ENCODE data around the gene ZMIZ1. TPM values are rescaled to one million over a fixed set of nuclear protein-coding genes. Genes with fewer than 3 reads are reported as not detected.

Gene ZMIZ1
- polyA plus RNA-seq, 6 donors from 2014 or later: 0.11 to 2.9 (median 1.5) TPM

- Mint-ChIP-seq H3K4me1 (peaks cover 46 to 61% (median 61%) of the 10 kb centered on the region in 3 donors), H3K27ac (peak overlapping the region in 3 of 6 donors; percentile 19 to 69 (median 29)), H3K27me3 (peaks cover 0 to 24% (median 21%) of the 10 kb centered on the region in 3 donors), H3K4me3 (peak overlapping the region in 5 of 8 donors; percentile 8 to 85 (median 70)), H3K36me3 (peaks cover 0 to 8% of the 10 kb centered on the region in 2 donors), H3K9me3 (no peaks in the 10 kb centered on the region)
- DNase-seq: no peak
- ATAC-seq (ENCODE audit: low read depth in 2 of 2): no peak
Measured at GRCh38 chr10:79145174-79145483, 76.4 kb downstream of the ZMIZ1 start.

DNA sequence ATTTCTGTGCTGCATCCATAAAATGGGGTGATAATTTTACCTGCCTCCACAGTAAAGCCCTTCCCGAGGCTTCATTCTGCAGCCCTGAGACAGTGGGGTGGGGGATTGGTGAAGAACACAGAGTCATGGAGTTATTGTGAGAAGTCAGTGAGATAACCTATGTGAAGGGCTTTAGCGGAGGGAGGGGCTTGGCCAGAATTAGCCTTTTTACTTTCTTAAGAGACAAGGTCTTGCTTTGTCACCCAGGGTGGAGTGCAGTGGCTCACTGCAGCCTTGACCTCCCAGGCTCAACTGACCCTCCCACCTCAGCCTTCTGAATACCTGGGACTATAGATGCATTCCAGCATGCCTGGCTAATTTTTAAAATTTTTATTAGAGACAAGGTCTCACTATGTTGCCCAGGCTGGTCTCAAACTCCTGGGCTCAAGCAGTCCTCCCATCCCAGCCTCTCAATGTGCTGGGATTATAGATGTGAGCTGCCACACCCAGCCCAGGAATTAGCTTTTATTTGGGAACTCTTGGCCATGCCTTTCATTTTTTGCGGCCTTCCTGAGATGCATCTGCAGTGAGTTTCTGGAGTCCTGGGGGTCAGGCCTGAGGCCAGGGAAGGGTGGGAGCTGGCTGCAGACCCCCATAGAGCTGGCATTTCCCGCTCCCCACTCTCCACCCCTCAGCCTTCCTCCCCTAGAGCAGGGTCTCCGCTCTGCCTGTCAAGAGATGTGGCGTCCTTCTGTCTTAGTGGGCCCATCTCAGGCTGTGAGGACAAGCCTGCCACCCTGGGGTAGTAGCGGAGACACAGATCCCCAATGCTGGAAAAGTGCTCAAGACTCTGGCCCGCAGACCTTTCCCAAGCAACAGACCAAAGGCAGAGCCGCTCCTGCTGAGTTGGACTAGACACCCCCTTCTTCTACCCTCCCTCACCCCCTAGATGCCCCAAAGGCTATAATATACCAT is 77.0 kb downstream of the ZMIZ1 start:
- peaks cover 0 to 17% (median 15%) of the 10 kb centered on the region in 3 donors for H3K27me3 Mint-ChIP-seq
- DNase-seq (no peak), ATAC-seq (ENCODE audit: low read depth in 2 of 2) (no peak)
- peak overlapping the region in 5 of 8 donors; percentile 16 to 85 (median 55) for H3K4me3 Mint-ChIP-seq
- peaks cover 47 to 62% (median 59%) of the 10 kb centered on the region in 3 donors for H3K4me1 Mint-ChIP-seq
- peaks cover 0 to 8% of the 10 kb centered on the region in 2 donors for H3K36me3 Mint-ChIP-seq
- no peaks in the 10 kb centered on the region for H3K9me3 Mint-ChIP-seq
- peak overlapping the region in 3 of 6 donors; percentile 19 to 57 (median 31) for H3K27ac Mint-ChIP-seq

GRCh38 chr10:79146611-79147130 is 77.9 kb downstream of the ZMIZ1 start:
- DNase-seq: no peak

GRCh38 chr10:79147306-79147705 is 78.5 kb downstream of the ZMIZ1 start:
- Mint-ChIP-seq H3K27ac (peak overlapping the region in 2 of 6 donors; percentile 70 to 72), H3K4me1 (peaks cover 40 to 64% (median 63%) of the 10 kb centered on the region in 3 donors), H3K27me3 (peaks cover 0 to 7% (median 6%) of the 10 kb centered on the region in 3 donors), H3K4me3 (peak overlapping the region in 3 of 8 donors; percentile 25 to 82 (median 59)), H3K36me3 (no peaks in the 10 kb centered on the region), H3K9me3 (no peaks in the 10 kb centered on the region)
- no peak for DNase-seq
- ATAC-seq (ENCODE audit: low read depth in 2 of 2): no peak

More at GRCh38 chr10:79146611-79147130, 77.9 kb downstream of the ZMIZ1 start:
- peaks cover 0 to 6% of the 10 kb centered on the region in 2 donors for H3K36me3 Mint-ChIP-seq
- H3K4me3 Mint-ChIP-seq: peak overlapping the region in 4 of 8 donors; percentile 16 to 55 (median 46)
- peaks cover 46 to 63% (median 61%) of the 10 kb centered on the region in 3 donors for H3K4me1 Mint-ChIP-seq
- peaks cover 0 to 13% (median 12%) of the 10 kb centered on the region in 3 donors for H3K27me3 Mint-ChIP-seq
- peak in 1 of 2 donors; percentile 27 for ATAC-seq (ENCODE audit: low read depth in 2 of 2)
- H3K9me3 Mint-ChIP-seq: no peaks in the 10 kb centered on the region
- H3K27ac Mint-ChIP-seq: peak overlapping the region in 2 of 6 donors; percentile 72 to 79

- Mint-ChIP-seq H3K36me3 (no peaks in the 10 kb centered on the region), H3K27ac (peak overlapping the region in 5 of 6 donors; percentile 9 to 88 (median 64)), H3K4me3 (peak overlapping the region in 5 of 8 donors; percentile 21 to 82 (median 59)), H3K4me1 (peaks cover 40 to 64% (median 63%) of the 10 kb centered on the region in 3 donors), H3K9me3 (no peaks in the 10 kb centered on the region), H3K27me3 (peaks cover 0 to 6% (median 4%) of the 10 kb centered on the region in 3 donors)
- ATAC-seq (ENCODE audit: low read depth in 2 of 2): peak in 1 of 2 donors; percentile 25
- no peak for DNase-seq
Measured at GRCh38 chr10:79147796-79148451, 79.2 kb downstream of the ZMIZ1 start.

DNA sequence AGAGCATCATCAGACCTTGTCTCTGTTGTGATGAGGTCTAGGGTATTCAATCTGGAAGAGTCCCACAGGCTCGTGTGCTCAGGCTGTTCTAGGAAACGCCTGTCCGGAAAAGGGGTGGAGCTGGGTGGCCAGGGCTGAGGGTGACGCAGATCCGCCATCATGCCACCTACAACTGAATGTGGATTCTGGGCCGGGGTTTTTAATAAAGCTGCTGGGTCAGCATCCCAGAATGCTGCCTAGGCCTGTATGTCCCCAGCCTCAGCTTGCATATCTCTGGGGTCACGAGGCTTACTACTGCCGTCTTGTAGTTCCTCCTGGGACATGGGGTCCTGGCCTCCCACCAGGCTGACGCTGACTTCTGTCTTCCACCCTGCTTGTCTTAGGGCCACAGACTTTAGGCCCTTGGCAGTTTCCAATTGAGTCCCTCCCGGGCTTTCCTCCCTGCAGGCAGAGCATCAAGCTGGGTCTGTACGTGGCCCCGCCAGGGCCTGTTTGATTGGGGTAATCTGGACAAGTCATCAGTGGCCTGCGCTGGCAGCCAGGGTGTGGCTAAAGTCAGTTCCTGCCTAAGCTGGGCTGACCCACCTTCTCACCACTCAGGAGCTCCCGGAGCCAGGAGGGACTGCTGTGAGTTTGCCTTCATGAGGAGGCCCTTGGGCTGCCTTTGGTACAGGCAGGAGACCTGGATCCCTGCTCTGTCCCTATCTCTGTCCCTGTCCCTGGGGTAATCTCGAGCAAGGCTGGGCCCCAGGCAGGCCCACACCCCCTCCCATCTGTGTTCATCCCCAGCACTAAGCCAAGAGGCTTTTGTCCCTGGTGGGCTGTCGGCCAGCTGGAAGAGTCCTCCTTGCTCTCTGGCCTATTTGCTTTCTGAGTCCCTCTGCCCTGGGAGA is 79.9 kb downstream of the ZMIZ1 start:
- H3K27ac Mint-ChIP-seq: peak overlapping the region in 5 of 6 donors; percentile 9 to 88 (median 38)

DNA sequence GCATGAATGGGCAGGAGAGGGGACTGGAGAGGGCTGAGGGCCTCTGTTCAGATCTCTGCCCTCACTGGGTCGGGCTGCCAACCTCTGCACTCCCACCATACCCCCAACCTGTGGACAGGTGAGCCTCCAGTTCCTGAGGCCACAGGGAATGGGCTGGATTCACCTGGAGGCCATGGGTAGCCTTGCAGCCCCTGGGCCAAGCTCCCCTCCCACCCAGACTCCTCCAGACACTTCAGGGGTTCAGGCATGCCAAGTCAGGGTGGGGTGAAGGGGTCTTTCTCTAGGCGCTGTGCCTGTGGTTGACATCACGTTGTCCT is 80.5 kb downstream of the ZMIZ1 start:
- no peaks in the 10 kb centered on the region for H3K36me3 Mint-ChIP-seq
- no peak for DNase-seq
- no peak for ATAC-seq (ENCODE audit: low read depth in 2 of 2)
- no peak overlapping the region for H3K27ac Mint-ChIP-seq
- H3K4me1 Mint-ChIP-seq: peaks cover 40 to 62% (median 61%) of the 10 kb centered on the region in 3 donors
- no peaks in the 10 kb centered on the region for H3K9me3 Mint-ChIP-seq
- peaks cover 0 to 4% (median 0%) of the 10 kb centered on the region in 3 donors for H3K27me3 Mint-ChIP-seq
- peak overlapping the region in 2 of 8 donors; percentile 36 to 73 for H3K4me3 Mint-ChIP-seq

More for the DNA sequence above, 79.9 kb downstream of the ZMIZ1 start:
- Mint-ChIP-seq H3K36me3 (no peaks in the 10 kb centered on the region), H3K9me3 (no peaks in the 10 kb centered on the region), H3K27me3 (peaks cover 0 to 4% (median 0%) of the 10 kb centered on the region in 3 donors), H3K4me3 (peak overlapping the region in 4 of 8 donors; percentile 29 to 82 (median 68)), H3K4me1 (peaks cover 40 to 64% (median 63%) of the 10 kb centered on the region in 3 donors)
- ATAC-seq (ENCODE audit: low read depth in 2 of 2) (peak in 1 of 2 donors; percentile 15), DNase-seq (no peak)

GRCh38 chr10:79149662-79150443 is 81.1 kb downstream of the ZMIZ1 start:
- DNase-seq: no peak
- H3K27ac Mint-ChIP-seq: peak overlapping the region in 2 of 6 donors; percentile 66 to 82
- H3K4me3 Mint-ChIP-seq: peak overlapping the region in 4 of 8 donors; percentile 49 to 83 (median 66)
- no peaks in the 10 kb centered on the region for H3K9me3 Mint-ChIP-seq
- peaks cover 37 to 56% (median 56%) of the 10 kb centered on the region in 3 donors for H3K4me1 Mint-ChIP-seq
- H3K27me3 Mint-ChIP-seq: peaks cover 0 to 4% (median 0%) of the 10 kb centered on the region in 3 donors
- ATAC-seq (ENCODE audit: low read depth in 2 of 2): peak; percentile 44 to 63
- H3K36me3 Mint-ChIP-seq: no peaks in the 10 kb centered on the region

DNA sequence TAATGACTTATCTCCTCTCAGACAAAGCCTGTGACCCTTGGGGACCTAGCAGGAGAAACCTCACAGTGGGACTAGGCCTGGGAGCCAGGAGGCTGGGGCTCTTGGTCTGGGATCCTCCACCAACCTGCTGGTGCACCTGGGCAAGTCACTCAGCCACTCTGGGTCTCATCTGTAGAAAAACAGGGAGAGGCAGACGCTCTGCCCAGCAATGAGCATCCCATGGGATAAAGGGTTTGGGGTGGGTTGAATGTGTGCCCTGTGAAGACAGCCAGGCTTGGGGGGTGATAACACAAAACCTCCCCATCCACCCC is 81.6 kb downstream of the ZMIZ1 start:
- Mint-ChIP-seq H3K27me3 (no peaks in the 10 kb centered on the region), H3K27ac (peak overlapping the region in 1 of 6 donors; percentile 82), H3K36me3 (no peaks in the 10 kb centered on the region), H3K9me3 (no peaks in the 10 kb centered on the region), H3K4me1 (peaks cover 32 to 51% (median 50%) of the 10 kb centered on the region in 3 donors), H3K4me3 (peak overlapping the region in 6 of 8 donors; percentile 49 to 83 (median 60))
- no peak for DNase-seq
- no peak for ATAC-seq (ENCODE audit: low read depth in 2 of 2)

DNA sequence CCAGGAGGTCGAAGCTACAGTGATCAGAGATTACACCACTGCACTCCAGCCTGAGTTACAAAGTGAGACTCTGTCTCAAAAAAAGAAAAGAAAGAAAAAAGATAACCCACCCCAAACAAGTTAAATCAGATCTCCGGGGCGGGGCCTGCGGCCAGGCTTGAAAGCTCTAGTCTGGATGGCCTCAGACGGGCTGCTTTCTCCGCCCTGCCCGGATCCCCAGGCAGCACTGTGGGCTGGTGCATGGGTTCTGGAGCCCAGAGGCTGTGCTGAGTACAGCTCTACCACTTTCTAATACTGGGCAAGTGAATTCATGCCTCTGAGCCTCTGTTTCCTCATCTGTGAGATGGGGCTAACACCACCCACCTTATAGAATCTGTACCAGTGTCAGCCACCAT is 83.7 kb downstream of the ZMIZ1 start:
- H3K36me3 Mint-ChIP-seq: no peaks in the 10 kb centered on the region
- H3K9me3 Mint-ChIP-seq: no peaks in the 10 kb centered on the region
- DNase-seq (no peak), ATAC-seq (ENCODE audit: low read depth in 2 of 2) (no peak)
- H3K27me3 Mint-ChIP-seq: no peaks in the 10 kb centered on the region
- no peak overlapping the region for H3K4me3 Mint-ChIP-seq
- H3K27ac Mint-ChIP-seq: peak overlapping the region in 2 of 6 donors; percentile 36 to 90
- H3K4me1 Mint-ChIP-seq: peaks cover 26 to 33% (median 31%) of the 10 kb centered on the region in 3 donors

DNA sequence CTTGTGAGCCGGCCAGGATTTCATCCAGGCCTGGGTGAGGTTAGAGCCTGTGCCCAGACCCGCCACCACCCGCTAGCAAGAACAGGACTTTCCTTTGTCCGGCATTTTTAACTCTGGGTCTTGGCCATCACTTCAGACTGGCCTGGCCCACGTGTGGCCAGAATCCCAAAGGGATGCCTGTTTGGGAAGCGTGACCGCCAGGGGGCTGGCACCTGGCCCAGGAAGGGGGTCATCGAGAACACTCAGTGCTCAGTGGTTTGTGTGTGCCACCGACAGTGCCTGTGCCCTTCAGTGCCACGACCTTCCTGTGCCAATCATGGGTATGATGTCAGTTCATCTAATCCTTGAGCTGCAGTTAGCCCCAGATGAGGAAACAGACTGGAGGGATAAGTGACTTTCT is 85.0 kb downstream of the ZMIZ1 start:
- peaks cover 18 to 20% (median 20%) of the 10 kb centered on the region in 3 donors for H3K4me1 Mint-ChIP-seq
- H3K4me3 Mint-ChIP-seq: no peak overlapping the region
- H3K27me3 Mint-ChIP-seq: no peaks in the 10 kb centered on the region
- H3K36me3 Mint-ChIP-seq: no peaks in the 10 kb centered on the region
- H3K27ac Mint-ChIP-seq: no peak overlapping the region
- no peak for ATAC-seq (ENCODE audit: low read depth in 2 of 2)
- no peaks in the 10 kb centered on the region for H3K9me3 Mint-ChIP-seq
- no peak for DNase-seq
